IPS-15b (cell line): ENCODE data around the gene NUDT13.
A peak's percentile ranks its signal among the peaks of the same experiment; 100 is the strongest.
"Not testable (repeated sequence)": the region's sequence is repeated elsewhere in the genome, so short reads cannot be mapped to it uniquely, and the experiment has no call there.

Experiments
- H3K27me3 ChIP-seq: one replicate; pipeline ENCODE4 v1.6.1; 2013; ENCODE audit warnings: low read length; ENCODE audit not compliant: control insufficient read depth, insufficient read depth
- H3K36me3 ChIP-seq: one replicate; pipeline ENCODE4 v1.6.1; 2013; ENCODE audit warnings: low read length; ENCODE audit not compliant: control insufficient read depth, insufficient read depth
- H3K4me1 ChIP-seq: one replicate; pipeline ENCODE4 v1.6.1; 2013; ENCODE audit warnings: mild to moderate bottlenecking, low read length; ENCODE audit not compliant: control insufficient read depth, insufficient read depth
- H3K4me3 ChIP-seq: one replicate; pipeline ENCODE4 v1.5.1; 2013; ENCODE audit warnings: low read depth, low read length
- H3K9ac ChIP-seq: one replicate; pipeline ENCODE4 v1.6.1; 2013; ENCODE audit warnings: low read depth, mild to moderate bottlenecking, low read length
- H3K9me3 ChIP-seq: one replicate; pipeline ENCODE4 v1.6.1; 2013; ENCODE audit warnings: mild to moderate bottlenecking, low read length; ENCODE audit not compliant: control insufficient read depth, insufficient read depth

Gene NUDT13

GRCh38 chr10:73088304-73088703 lies 22.0 kb upstream of the NUDT13 start:
- H3K9ac ChIP-seq, result no peak overlapping the region
- H3K27me3 ChIP-seq, result no peaks in the 10 kb centered on the region
- H3K4me3 ChIP-seq, result no peak overlapping the region
- no peaks in the 10 kb centered on the region for H3K4me1 ChIP-seq
- no peaks in the 10 kb centered on the region for H3K36me3 ChIP-seq
- H3K9me3 ChIP-seq, result no peaks in the 10 kb centered on the region

DNA sequence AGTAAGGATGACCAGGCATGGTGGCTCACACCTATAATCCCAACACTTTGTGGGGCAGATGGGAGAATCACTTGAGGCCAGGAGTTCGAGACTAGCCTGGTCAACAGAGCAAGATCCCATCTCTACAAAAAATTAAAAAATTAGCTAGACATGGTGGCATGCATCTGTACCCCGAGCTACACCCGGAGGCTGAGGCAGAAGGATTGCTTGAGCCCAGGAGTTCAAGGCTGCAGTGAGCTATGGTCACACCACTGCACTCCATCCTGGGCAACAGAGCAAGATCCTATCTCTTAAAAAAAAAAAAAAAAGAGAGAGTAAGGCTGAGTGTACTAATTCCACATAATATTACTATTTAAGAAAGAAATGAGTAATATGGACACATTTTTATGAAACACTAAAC lies 17.4 kb upstream of the NUDT13 start:
- no peaks in the 10 kb centered on the region for H3K36me3 ChIP-seq
- no peaks in the 10 kb centered on the region for H3K9me3 ChIP-seq
- H3K27me3 ChIP-seq, result no peaks in the 10 kb centered on the region
- no peak overlapping the region for H3K4me3 ChIP-seq
- H3K9ac ChIP-seq, result no peak overlapping the region
- H3K4me1 ChIP-seq, result peaks cover 11% of the 10 kb centered on the region

DNA sequence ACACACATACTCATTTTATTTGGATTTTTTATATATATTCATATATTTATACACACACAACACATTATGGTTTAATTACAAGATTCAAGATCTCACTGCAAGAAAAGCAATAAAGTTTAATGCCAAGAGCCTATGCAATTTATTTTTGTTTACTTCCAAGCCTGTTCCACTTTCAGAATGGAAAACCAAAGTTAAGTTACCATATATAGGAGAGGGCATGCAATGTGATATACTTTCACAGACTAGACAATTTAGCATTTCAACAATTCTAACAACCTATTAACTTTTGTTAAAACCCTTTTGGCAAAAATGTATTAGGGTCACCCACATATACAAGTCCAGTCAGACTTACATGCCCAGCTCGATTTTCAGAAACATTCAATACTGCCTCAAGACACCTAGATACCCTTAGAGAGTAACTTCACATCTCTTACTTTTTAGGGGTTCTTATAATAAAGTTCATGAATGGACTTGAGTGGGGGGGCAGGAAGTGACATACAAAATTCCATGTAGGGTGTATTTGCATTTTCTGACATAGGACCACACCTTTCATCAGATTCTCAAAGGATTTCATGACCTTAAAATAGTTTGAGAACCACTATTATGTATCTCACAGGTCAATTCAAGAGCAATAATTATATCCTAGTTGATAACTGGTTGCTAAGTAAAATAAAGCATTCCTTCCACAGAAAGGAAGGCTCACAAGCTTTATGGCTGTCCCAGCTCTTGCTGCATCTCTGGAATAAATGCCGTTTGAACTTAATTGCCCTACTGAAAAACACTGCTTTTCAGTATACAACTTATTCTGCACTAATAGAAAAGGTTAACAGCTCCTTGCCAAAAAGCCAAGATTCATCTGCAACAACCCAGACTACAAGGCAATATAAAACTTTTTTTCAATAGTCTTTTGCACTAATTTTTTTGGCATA lies 16.1 kb upstream of the NUDT13 start:
- peaks cover 11% of the 10 kb centered on the region for H3K4me1 ChIP-seq
- no peaks in the 10 kb centered on the region for H3K36me3 ChIP-seq
- no peaks in the 10 kb centered on the region for H3K27me3 ChIP-seq
- peak overlapping the region; percentile 79 for H3K4me3 ChIP-seq
- no peaks in the 10 kb centered on the region for H3K9me3 ChIP-seq
- no peak overlapping the region for H3K9ac ChIP-seq

- peak overlapping the region; percentile 79 for H3K4me3 ChIP-seq
- no peaks in the 10 kb centered on the region for H3K9me3 ChIP-seq
- no peak overlapping the region for H3K9ac ChIP-seq
- H3K27me3 ChIP-seq, result no peaks in the 10 kb centered on the region
- H3K4me1 ChIP-seq, result peaks cover 11% of the 10 kb centered on the region
- H3K36me3 ChIP-seq, result no peaks in the 10 kb centered on the region
Observed at GRCh38 chr10:73094986-73095480, 15.2 kb upstream of the NUDT13 start.

DNA sequence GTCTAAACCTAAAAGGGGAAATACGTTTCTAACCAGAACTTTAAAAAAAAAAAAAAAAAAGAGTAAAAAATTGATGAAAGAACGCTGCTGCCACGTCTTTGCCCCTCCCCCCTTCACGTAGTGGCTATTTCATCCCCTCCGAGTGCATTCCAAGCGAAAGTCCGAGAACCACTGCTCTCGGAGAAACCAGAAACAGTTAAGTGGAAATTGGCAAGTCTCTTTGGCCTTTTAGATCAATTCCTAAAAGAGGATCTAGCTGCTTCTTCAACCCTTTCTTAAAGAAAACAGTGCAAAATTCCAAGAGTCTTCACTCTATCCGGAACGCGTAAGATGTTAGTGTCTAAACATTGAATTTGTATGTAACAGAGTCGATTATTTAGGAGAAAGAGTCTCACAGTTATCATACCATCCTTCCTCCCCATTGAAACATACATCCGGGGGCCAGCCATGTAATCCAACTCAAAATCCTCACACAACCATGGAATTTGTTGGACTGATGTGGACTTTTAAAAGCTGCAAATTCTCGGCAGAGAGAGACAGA lies 14.7 kb upstream of the NUDT13 start:
- H3K27me3 ChIP-seq, result no peaks in the 10 kb centered on the region
- peak overlapping the region; percentile 95 for H3K9ac ChIP-seq
- no peaks in the 10 kb centered on the region for H3K9me3 ChIP-seq
- peak overlapping the region; percentile 79 for H3K4me3 ChIP-seq
- H3K36me3 ChIP-seq, result no peaks in the 10 kb centered on the region
- H3K4me1 ChIP-seq, result peaks cover 11% of the 10 kb centered on the region

DNA sequence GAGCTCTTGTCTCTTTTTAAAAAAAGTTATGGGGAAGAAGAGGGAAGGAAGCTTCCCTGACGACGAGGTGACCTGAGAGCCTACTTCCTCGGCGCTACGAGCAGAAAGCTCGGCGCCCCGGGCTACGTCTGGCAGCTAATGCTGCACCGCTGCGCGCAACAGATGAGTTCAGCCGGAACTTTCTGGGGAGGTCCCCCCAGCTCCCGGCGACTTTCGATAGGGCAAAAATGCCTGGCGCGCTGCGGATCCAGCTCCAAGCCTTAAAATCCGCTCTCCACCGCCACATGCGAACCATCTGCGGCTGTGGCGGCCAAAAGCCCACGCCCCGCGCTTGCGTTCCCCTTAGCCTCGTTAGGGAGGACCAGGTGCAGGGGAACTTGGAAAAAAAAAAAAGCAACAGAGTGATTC lies 14.2 kb upstream of the NUDT13 start:
- Histone ChIP-seq H3K36me3 (no peaks in the 10 kb centered on the region), H3K9ac (peak overlapping the region; percentile 95), H3K9me3 (no peaks in the 10 kb centered on the region), H3K27me3 (no peaks in the 10 kb centered on the region), H3K4me1 (peaks cover 11% of the 10 kb centered on the region), H3K4me3 (peak overlapping the region; percentile 79)

DNA sequence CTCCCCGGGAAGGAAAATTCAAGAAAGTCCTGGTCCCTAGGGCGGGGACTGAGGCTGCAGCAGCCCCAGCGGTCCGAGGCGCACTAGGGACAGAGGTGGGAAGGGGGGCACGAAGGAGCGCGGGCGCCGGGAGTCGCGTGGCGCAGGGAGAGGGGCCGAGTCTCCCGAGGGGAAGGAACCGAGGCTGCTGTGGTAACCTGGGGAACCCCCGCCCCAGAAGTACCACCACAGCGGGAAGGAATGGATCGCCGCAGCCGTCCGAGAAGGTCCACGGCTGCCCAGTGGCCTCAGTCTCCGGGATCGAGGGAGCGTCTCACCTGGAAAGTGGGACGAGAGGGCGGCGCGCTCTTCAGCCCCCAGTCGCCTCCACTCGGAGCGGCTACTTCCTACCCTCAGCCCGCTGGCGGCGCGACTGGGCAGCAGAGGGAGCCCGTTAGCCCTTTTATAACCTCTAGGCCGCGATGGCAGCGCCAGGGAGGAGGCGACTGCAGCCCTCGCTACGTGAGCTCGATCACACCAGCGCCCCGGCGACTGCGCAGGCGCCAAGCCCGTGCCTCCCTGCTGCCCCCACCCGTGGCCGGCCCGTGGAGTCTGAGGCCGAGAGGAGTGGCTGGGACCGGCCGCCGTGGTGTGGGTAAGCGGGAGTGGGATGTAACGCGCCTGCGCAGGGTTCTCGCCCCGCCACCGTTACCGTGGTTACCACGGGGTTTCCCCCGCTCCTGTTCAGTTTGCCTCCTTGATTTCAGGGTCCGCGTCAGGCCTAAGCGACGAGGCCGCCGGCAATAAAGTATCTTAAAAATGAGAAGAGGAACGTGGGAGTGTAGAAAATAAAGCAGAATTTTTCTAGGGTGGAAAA lies 13.6 kb upstream of the NUDT13 start, which contains the start of gene P4HA1:
TSS of gene P4HA1 (minus strand) at position 418 of the 856 bp plus-strand sequence. CDS start 21,983 bp downstream, outside the sequence.
- Histone ChIP-seq H3K9me3 (no peaks in the 10 kb centered on the region), H3K9ac (peak within 1 kb of the TSS; percentile 95), H3K36me3 (no peaks in the 10 kb centered on the region), H3K27me3 (no peaks in the 10 kb centered on the region), H3K4me1 (peaks cover 11% of the 10 kb centered on the region), H3K4me3 (peak within 1 kb of the TSS; percentile 79)

GRCh38 chr10:73097305-73097670 lies 13.0 kb upstream of the NUDT13 start:
- no peaks in the 10 kb centered on the region for H3K36me3 ChIP-seq
- H3K4me3 ChIP-seq, result peak overlapping the region; percentile 79
- H3K9me3 ChIP-seq, result no peaks in the 10 kb centered on the region
- H3K9ac ChIP-seq, result peak overlapping the region; percentile 65
- H3K27me3 ChIP-seq, result no peaks in the 10 kb centered on the region
- H3K4me1 ChIP-seq, result peaks cover 11% of the 10 kb centered on the region

DNA sequence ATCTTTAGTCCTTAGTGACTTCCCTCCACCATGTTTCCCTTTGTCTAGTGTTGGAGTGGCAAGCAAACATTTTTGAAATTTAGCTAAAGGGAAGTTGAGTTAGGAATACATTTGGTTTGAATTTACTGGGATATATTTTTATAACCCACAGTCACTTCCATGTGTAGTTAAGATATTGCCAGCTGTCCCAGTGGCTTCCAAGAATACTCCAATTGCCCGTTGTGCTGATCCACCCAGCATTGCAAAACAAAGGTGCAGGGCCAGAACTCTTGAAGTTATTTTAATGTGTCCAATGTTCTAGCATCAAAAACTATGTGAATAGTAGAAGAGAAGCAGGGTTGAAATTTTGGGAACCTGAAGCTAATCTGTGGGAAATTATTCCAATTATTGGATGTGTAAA lies 11.1 kb upstream of the NUDT13 start:
- no peaks in the 10 kb centered on the region for H3K9me3 ChIP-seq
- H3K4me3 ChIP-seq, result no peak overlapping the region
- H3K9ac ChIP-seq, result no peak overlapping the region

DNA sequence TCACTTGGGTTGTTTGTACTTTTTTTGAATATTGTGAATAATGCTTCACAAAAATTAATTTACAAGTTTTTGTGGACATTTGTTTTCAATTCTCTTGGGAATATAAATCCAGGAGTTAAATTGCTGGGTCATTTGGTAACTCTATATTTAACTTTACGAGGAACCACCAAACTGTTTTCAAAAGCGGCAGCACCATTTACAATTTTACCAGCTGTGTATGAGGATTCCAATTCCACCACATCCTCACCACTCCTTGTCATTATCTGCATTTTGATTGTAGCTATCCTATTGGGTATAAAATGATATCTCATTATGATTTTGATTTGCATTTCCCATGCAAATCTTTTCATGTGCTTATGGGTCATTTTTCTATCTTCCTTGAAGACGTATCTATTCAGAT lies 4.0 kb upstream of the NUDT13 start:
- H3K9me3 ChIP-seq, result no peaks in the 10 kb centered on the region

More for the DNA sequence above, 11.1 kb upstream of the NUDT13 start:
- no peaks in the 10 kb centered on the region for H3K36me3 ChIP-seq
- H3K27me3 ChIP-seq, result no peaks in the 10 kb centered on the region
- peaks cover 9% of the 10 kb centered on the region for H3K4me1 ChIP-seq

GRCh38 chr10:73109248-73109652 lies 1.0 kb upstream of the NUDT13 start:
- not testable (repeated sequence) for H3K4me3 ChIP-seq, H3K27me3 ChIP-seq, H3K36me3 ChIP-seq, H3K9ac ChIP-seq, H3K4me1 ChIP-seq, H3K9me3 ChIP-seq

More for the DNA sequence above, 4.0 kb upstream of the NUDT13 start:
- Histone ChIP-seq H3K36me3 (no peaks in the 10 kb centered on the region), H3K27me3 (no peaks in the 10 kb centered on the region), H3K4me1 (peaks cover under 1% of the 10 kb centered on the region), H3K4me3 (no peak overlapping the region), H3K9ac (no peak overlapping the region)
